Mucosa of descending colon (tissue), 3 donors: ENCODE data around the gene CAPG. TPM values are rescaled to one million over a fixed set of nuclear protein-coding genes. Genes with fewer than 3 reads are reported as not detected.
"Not testable (repeated sequence)": the region's sequence is repeated elsewhere in the genome, so short reads cannot be mapped to it uniquely, and the experiment has no call there.

Experiments used
- ATAC-seq: fragments of 200-7000 bp; cut with Tn5 transposase; one replicate; pipeline ENCODE4 v1.9.1; 2020; ENCODE audit warnings: mild to moderate bottlenecking, moderate library complexity
- DNase-seq, 3 donors: peaks; one replicate each; pipeline ENCODE4 v3.0.0-alpha.2; 2020
- H3K36me3 ChIP-seq: fragments of 200-600 bp; one replicate; pipeline ENCODE4 v1.8.0; 2021; ENCODE audit warnings: low read depth, mild to moderate bottlenecking
- H3K4me1 ChIP-seq: fragments of 200-600 bp; one replicate; pipeline ENCODE4 v1.8.0; 2021; ENCODE audit warnings: low read depth, mild to moderate bottlenecking
- H3K4me3 ChIP-seq: fragments of 200-600 bp; one replicate; pipeline ENCODE4 v1.8.0; 2021; ENCODE audit warnings: mild to moderate bottlenecking
- H3K9me3 ChIP-seq: fragments of 200-600 bp; one replicate; pipeline ENCODE4 v1.8.0; 2021; ENCODE audit warnings: mild to moderate bottlenecking
- intact Hi-C, 2 donors: fragments of 100-400 bp; cut with DNase I in 1 of 2; cut with micrococcal nuclease in 1 of 2; formaldehyde crosslinking; loops; one replicate each; pipeline versions ENCODE4 v1.11.0 to v1.11.1; 2022; cut with DNase I, micrococcal nuclease
- total RNA-seq, 3 donors: library from RNA; stranded (reverse); fragmentation: NEBNext Ultra II Directional in 2 of 3; extraction: Animal tissue kit (Norgen Biotek cat#: 25700) in 2 of 3; gene quantifications; one replicate each; pipeline versions ENCODE4 v1.2.1 to v1.2.4, GENCODE V29; 2021 to 2023
- TF ChIP-seq, protein P1 (sequence below): fragments of 200-600 bp; IDR thresholded peaks from one replicate; pipeline ENCODE4 v1.8.0; 2022; ENCODE audit warnings: antibody characterized with exemption, mild to moderate bottlenecking
- donor health status: DM: no; HTN: no; CAD: no; lungs with moderate emphysema.
- donor health status: DM: no; HTN: no; CAD: no.
- donor health status: DM: no; HTN: yes; CAD: no.

The CAPG gene
- total RNA-seq, 3 donors from 2014 or later, result 46.3 to 103 (median 71.2) TPM

GRCh38 chr2:85415980-85416650 lies 5.9 kb upstream of the CAPG start:
- intact Hi-C loops, result no loop called here

DNA sequence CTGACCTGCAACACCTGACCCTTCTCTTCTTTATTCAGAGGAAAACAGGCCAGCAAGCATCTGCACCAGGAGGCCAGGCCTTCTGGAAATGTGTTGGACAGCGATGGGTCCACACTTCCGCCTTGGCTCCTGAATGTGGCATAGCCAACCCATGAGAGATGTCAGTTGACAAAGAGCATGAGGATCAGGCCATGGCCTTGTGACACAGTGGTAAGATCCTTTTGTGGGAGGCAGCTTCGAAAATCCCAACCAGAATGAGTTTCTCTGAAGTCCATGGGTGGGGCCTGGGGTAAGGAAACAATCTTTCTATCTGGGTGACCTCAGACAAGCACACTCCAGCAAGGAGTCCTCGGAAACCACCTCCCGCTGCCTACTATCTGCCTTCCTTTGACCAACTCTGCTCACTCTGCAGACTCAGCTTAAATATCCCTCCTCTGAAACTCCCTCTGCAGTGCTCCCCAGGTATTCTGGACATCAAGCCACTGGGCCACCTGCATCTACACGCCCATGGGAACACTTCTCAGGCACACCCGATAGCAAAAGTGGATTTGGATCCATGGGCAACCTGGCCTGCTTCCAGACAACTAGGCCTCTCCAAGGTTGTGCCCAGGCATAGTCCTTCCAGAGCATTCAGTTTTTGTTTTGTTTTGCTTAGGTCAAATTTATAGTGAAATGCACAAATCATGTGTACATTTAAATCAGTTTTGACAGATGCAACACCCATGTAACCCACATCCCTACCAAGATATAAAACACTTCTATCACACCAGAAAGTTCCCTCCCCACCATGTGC lies 4.8 kb upstream of the CAPG start:
- no peak for DNase-seq
- TF ChIP-seq, protein P1, sequence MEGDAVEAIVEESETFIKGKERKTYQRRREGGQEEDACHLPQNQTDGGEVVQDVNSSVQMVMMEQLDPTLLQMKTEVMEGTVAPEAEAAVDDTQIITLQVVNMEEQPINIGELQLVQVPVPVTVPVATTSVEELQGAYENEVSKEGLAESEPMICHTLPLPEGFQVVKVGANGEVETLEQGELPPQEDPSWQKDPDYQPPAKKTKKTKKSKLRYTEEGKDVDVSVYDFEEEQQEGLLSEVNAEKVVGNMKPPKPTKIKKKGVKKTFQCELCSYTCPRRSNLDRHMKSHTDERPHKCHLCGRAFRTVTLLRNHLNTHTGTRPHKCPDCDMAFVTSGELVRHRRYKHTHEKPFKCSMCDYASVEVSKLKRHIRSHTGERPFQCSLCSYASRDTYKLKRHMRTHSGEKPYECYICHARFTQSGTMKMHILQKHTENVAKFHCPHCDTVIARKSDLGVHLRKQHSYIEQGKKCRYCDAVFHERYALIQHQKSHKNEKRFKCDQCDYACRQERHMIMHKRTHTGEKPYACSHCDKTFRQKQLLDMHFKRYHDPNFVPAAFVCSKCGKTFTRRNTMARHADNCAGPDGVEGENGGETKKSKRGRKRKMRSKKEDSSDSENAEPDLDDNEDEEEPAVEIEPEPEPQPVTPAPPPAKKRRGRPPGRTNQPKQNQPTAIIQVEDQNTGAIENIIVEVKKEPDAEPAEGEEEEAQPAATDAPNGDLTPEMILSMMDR, result no peak
- no peaks in the 10 kb centered on the region for H3K36me3 ChIP-seq
- no peak for ATAC-seq
- no peaks in the 10 kb centered on the region for H3K9me3 ChIP-seq
- peaks cover 31% of the 10 kb centered on the region for H3K4me1 ChIP-seq
- H3K4me3 ChIP-seq, result no peak overlapping the region
- intact Hi-C loops, result no loop called here

More at GRCh38 chr2:85415980-85416650, 5.9 kb upstream of the CAPG start:
- TF ChIP-seq, protein P1, result no peak
- Histone ChIP-seq H3K4me1 (peaks cover 33% of the 10 kb centered on the region), H3K4me3 (no peak overlapping the region), H3K9me3 (no peaks in the 10 kb centered on the region), H3K36me3 (no peaks in the 10 kb centered on the region)
- DNase-seq (no peak), ATAC-seq (no peak)

DNA sequence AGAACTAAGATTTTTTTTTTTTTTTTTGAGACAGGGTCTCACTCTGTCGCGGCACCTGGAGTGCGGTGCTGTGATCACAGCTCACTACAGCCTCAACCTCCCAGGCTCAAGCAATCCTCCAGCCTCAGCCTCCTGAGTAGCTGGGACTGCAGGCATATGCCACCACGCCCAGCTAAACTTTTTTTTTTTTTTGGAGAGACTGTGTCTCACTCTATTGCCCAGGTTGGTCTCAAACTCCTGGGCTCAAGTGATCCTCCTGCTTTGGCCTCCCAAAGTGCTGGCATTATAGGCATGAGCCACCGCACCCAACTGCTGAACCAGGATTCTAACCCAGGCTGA lies 4.2 kb upstream of the CAPG start:
- H3K4me3 ChIP-seq, ATAC-seq, H3K36me3 ChIP-seq, H3K9me3 ChIP-seq, intact Hi-C loops, DNase-seq: not testable (repeated sequence)
- peaks cover 32% of the 10 kb centered on the region for H3K4me1 ChIP-seq

GRCh38 chr2:85413592-85414420 lies 3.6 kb upstream of the CAPG start:
- Histone ChIP-seq H3K4me3 (peak overlapping the region; percentile 1), H3K4me1 (peaks cover 34% of the 10 kb centered on the region)
- intact Hi-C loops, result no loop called here

DNA sequence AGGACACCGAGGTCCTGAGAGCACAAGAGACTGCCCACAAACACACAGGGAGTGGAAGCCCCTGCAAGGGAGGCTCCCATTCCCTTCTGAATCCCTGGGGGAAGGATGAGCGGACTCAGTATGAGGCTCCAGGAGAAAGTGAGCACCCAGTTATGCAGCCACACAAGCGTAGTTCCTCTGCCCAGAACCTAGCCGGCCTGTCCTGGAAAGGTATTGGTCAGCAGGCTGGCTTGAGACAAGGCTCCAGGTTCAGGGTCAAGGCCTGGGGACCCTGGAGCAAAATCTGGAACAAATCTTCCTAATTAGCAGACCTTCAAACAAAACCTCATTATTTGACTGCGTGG lies 1.2 kb upstream of the CAPG start:
- TF ChIP-seq, protein P1, result no peak
- ATAC-seq, result no peak
- H3K4me1 ChIP-seq, result peaks cover 37% of the 10 kb centered on the region

More at GRCh38 chr2:85413592-85414420, 3.6 kb upstream of the CAPG start:
- TF ChIP-seq, protein P1, result no peak
- H3K9me3 ChIP-seq, result no peaks in the 10 kb centered on the region
- no peaks in the 10 kb centered on the region for H3K36me3 ChIP-seq
- peak; percentile 53 for ATAC-seq
- peak; percentile 69 to 83 (median 80) for DNase-seq

More for the DNA sequence above, 1.2 kb upstream of the CAPG start:
- Histone ChIP-seq H3K36me3 (no peaks in the 10 kb centered on the region), H3K4me3 (no peak overlapping the region), H3K9me3 (no peaks in the 10 kb centered on the region)
- peak in 1 of 3 donors; percentile 29 for DNase-seq
- intact Hi-C loops, result no loop called here
